ENCODE measurements around the gene HOMER2.

- TF ChIP-seq, protein P1, sequence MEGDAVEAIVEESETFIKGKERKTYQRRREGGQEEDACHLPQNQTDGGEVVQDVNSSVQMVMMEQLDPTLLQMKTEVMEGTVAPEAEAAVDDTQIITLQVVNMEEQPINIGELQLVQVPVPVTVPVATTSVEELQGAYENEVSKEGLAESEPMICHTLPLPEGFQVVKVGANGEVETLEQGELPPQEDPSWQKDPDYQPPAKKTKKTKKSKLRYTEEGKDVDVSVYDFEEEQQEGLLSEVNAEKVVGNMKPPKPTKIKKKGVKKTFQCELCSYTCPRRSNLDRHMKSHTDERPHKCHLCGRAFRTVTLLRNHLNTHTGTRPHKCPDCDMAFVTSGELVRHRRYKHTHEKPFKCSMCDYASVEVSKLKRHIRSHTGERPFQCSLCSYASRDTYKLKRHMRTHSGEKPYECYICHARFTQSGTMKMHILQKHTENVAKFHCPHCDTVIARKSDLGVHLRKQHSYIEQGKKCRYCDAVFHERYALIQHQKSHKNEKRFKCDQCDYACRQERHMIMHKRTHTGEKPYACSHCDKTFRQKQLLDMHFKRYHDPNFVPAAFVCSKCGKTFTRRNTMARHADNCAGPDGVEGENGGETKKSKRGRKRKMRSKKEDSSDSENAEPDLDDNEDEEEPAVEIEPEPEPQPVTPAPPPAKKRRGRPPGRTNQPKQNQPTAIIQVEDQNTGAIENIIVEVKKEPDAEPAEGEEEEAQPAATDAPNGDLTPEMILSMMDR (IDR thresholded peaks at IDR 0.05; ENCODE audit: borderline replicate concordance, extremely low read depth, low read length, poor library complexity, severe bottlenecking) = no peak
- TF ChIP-seq EZH2 (IDR thresholded peaks at IDR 0.05; ENCODE audit: borderline replicate concordance, low read depth, low read length, severe bottlenecking) = no peak
These were observed 15.5 kb upstream of the HOMER2 start for GRCh38 chr15:82968066-82968465.

Measured in DND-41 (cell line).